ENCODE data around the gene UGT1A10.
"Not testable (repeated sequence)": the region's sequence is repeated elsewhere in the genome, so short reads cannot be mapped to it uniquely, and the experiment has no call there.

UGT1A10 gene

DNA sequence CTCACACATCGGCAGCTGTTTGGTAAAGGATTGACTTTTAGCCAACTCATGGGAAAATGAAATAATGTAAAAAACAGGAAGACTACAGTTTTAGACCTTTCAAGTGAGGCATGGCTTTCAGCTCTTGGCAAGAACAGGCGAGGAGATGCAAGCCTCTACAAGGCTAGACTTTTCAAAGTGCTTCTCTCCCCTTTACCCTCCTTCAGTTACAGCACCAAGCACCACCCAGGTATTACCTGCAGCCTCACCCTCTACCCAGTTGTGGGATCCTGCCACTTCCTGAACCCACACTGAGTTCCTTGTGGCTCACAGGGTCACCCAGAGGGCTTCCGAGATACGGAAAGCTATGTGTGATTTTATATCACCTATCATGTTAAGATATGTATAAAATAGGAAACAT is 14.7 kb downstream of the UGT1A10 start:
- Mint-ChIP-seq H3K4me3 (no peak overlapping the region), H3K9me3 (peaks cover 26% of the 10 kb centered on the region), H3K27me3 (ENCODE audit: low read depth, poor library complexity) (peaks cover 4% of the 10 kb centered on the region), H3K4me1 (no peaks in the 10 kb centered on the region), H3K36me3 (ENCODE audit: low read depth) (peaks cover 6% of the 10 kb centered on the region), H3K27ac (no peak overlapping the region)
- TF ChIP-seq, protein P1, sequence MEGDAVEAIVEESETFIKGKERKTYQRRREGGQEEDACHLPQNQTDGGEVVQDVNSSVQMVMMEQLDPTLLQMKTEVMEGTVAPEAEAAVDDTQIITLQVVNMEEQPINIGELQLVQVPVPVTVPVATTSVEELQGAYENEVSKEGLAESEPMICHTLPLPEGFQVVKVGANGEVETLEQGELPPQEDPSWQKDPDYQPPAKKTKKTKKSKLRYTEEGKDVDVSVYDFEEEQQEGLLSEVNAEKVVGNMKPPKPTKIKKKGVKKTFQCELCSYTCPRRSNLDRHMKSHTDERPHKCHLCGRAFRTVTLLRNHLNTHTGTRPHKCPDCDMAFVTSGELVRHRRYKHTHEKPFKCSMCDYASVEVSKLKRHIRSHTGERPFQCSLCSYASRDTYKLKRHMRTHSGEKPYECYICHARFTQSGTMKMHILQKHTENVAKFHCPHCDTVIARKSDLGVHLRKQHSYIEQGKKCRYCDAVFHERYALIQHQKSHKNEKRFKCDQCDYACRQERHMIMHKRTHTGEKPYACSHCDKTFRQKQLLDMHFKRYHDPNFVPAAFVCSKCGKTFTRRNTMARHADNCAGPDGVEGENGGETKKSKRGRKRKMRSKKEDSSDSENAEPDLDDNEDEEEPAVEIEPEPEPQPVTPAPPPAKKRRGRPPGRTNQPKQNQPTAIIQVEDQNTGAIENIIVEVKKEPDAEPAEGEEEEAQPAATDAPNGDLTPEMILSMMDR (IDR thresholded peaks at IDR 0.05): no peak
- no peak for DNase-seq

DNA sequence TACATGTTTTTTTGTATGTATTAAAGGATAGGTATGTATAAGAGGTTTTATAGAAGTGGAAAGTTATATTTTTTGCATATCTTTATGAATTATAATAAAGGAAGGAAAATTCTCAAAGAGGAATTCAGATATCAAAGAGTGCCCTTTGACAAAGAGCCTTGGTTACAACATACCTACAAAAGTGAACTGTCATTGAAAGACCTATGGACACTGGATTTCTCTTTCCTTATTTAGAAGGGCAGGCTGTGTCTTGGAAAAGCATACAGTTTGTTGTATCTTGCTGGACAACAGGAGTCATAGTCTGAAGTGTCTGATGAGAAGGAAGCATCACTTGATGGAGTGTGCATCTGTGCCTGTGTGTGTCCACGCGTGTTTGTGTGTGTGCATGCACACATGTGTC is 15.2 kb downstream of the UGT1A10 start:
- DNase-seq: no peak
- TF ChIP-seq, protein P1 (IDR thresholded peaks at IDR 0.05): no peak
- Mint-ChIP-seq H3K36me3 (ENCODE audit: low read depth) (peaks cover 5% of the 10 kb centered on the region), H3K4me3 (no peak overlapping the region), H3K9me3 (peaks cover 21% of the 10 kb centered on the region), H3K27ac (no peak overlapping the region), H3K27me3 (ENCODE audit: low read depth, poor library complexity) (peaks cover 5% of the 10 kb centered on the region), H3K4me1 (no peaks in the 10 kb centered on the region)

DNA sequence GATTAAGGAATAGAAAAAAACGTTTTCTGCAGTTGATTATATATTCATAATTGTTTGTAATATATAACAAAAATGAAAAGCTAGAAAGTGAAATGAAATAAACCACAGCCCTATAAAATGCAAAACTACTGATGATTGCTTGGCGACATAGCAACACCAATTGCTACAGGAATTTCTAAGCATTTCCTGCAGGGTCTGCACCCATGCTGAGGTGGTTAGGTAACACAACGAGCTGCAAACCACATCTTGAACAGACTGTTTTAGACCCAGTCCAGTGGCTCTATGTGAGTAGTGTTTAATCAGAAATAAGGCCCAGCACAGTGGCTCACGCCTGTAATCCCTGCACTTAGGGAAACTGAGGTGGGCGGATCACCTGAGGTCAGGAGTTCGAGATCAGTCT is 18.3 kb downstream of the UGT1A10 start:
- Mint-ChIP-seq H3K9me3 (no peaks in the 10 kb centered on the region), H3K27me3 (ENCODE audit: low read depth, poor library complexity) (peaks cover 13% of the 10 kb centered on the region)

DNA sequence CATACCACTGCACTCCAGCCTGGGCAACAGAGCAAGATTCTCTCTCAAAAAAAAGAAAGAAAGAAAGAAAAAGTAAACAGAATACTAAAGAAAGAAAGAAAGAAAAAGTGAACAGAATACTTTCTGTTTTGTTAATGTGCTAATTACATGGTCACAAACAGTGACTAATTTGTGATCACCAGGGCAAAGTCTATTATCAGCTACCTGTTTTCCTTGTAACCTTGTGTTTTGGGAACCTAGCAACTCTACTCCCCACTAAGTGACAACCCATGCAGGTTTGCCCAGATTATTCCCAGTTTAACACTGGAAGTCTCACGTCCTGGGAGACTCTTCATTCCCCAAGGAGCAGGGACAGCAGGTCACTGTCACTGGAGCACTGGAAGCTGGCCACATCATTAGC is 18.8 kb downstream of the UGT1A10 start:
- TF ChIP-seq, protein P1 (IDR thresholded peaks at IDR 0.05): no peak
- Mint-ChIP-seq H3K9me3 (no peaks in the 10 kb centered on the region), H3K4me3 (no peak overlapping the region), H3K27me3 (ENCODE audit: low read depth, poor library complexity) (peaks cover 18% of the 10 kb centered on the region), H3K36me3 (ENCODE audit: low read depth) (no peaks in the 10 kb centered on the region), H3K4me1 (no peaks in the 10 kb centered on the region), H3K27ac (no peak overlapping the region)
- no peak for DNase-seq

More for the DNA sequence above, 18.3 kb downstream of the UGT1A10 start:
- TF ChIP-seq, protein P1 (IDR thresholded peaks at IDR 0.05): no peak
- H3K4me3 Mint-ChIP-seq: no peak overlapping the region
- no peak for DNase-seq
- no peak overlapping the region for H3K27ac Mint-ChIP-seq
- H3K4me1 Mint-ChIP-seq: no peaks in the 10 kb centered on the region
- no peaks in the 10 kb centered on the region for H3K36me3 Mint-ChIP-seq (ENCODE audit: low read depth)

DNA sequence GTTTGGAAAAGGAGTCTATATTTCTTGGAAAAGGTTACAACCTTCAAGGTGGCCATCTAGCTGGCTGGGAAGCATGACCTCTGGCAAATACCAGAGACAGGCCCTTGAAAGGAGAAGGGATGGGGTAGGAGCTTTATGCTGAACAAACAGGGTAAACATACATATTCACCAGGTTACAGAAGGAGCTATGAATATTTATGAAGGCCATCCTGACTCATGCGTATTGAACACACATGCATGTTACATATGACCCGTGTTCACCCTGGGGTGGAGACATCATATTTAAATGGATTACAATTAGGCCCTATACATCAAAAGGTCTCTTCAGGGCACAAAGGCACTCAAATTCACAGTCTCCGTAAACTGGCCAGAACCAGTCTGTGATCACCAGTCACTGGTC is 19.7 kb downstream of the UGT1A10 start:
- peaks cover 18% of the 10 kb centered on the region for H3K27me3 Mint-ChIP-seq (ENCODE audit: low read depth, poor library complexity)
- not testable (repeated sequence) for H3K9me3 Mint-ChIP-seq; H3K4me3 Mint-ChIP-seq; DNase-seq; H3K36me3 Mint-ChIP-seq (ENCODE audit: low read depth); H3K27ac Mint-ChIP-seq; H3K4me1 Mint-ChIP-seq

DNA sequence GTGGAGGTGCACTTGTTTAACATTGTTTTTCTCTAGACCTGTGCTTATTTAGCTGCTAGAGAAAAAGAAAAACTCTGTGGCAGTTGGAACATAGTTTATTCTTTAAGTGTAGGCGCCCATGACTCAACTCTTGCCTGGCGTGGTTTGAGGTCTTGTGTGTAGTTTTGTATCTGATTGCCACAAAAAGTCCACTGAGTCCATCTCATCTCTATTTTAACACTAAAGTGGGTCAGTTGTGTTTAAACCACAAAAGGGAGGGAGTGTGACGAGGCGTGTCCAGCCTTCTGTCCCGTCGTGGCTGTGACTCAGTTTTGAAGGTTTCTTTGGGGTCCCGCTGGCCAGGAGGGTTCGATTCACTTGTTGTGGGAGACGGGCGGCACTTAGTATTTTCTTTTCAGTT is 20.2 kb downstream of the UGT1A10 start:
- Mint-ChIP-seq H3K36me3 (ENCODE audit: low read depth) (no peaks in the 10 kb centered on the region), H3K4me1 (no peaks in the 10 kb centered on the region), H3K4me3 (no peak overlapping the region), H3K27me3 (ENCODE audit: low read depth, poor library complexity) (peaks cover 18% of the 10 kb centered on the region), H3K9me3 (no peaks in the 10 kb centered on the region), H3K27ac (no peak overlapping the region)
- TF ChIP-seq, protein P1 (IDR thresholded peaks at IDR 0.05): no peak
- DNase-seq: no peak
